GM12864 (cell line): ENCODE data around the gene MYO5A.

Source experiments
- DNase-seq: peaks from one replicate; pipeline ENCODE4 v3.0.0-alpha.2; 2011; ENCODE audit warnings: low read depth
- H3K4me3 ChIP-seq: 2 replicates; pipeline ENCODE4 v1.5.1; 2011; ENCODE audit warnings: mild to moderate bottlenecking, low read depth, low read length, control low read depth
- CTCF ChIP-seq: IDR thresholded peaks from 2 replicates; pipeline ENCODE4 v1.5.1; 2011; ENCODE audit warnings: low read depth, mild to moderate bottlenecking, moderate library complexity, low read length, control low read depth, inconsistent platforms; ENCODE audit errors: missing control alignments

MYO5A gene

GRCh38 chr15:52261026-52261425 is 267.7 kb downstream of the MYO5A start:
- DNase-seq: no peak
- H3K4me3 ChIP-seq: no peak overlapping the region
- TF ChIP-seq CTCF: no peak

- no peak for TF ChIP-seq CTCF
- no peak overlapping the region for H3K4me3 ChIP-seq
- no peak for DNase-seq
Observed at GRCh38 chr15:52259503-52259902, 269.2 kb downstream of the MYO5A start.

GRCh38 chr15:52258461-52258860 is 270.2 kb downstream of the MYO5A start:
- H3K4me3 ChIP-seq: no peak overlapping the region
- no peak for TF ChIP-seq CTCF
- no peak for DNase-seq

GRCh38 chr15:52257734-52258062 is 271.0 kb downstream of the MYO5A start:
- H3K4me3 ChIP-seq: no peak overlapping the region
- DNase-seq: no peak
- TF ChIP-seq CTCF: no peak
